NT2/D1 (cell line): ENCODE data around the gene SPINK14.

Experiments
- DNase-seq: peaks from one replicate; pipeline ENCODE4 v3.0.0-alpha.2; 2011; ENCODE audit warnings: low read depth, low spot score
- H3K27me3 ChIP-seq: 2 replicates; pipeline ENCODE4 v1.6.0; 2011; ENCODE audit warnings: mild to moderate bottlenecking; ENCODE audit not compliant: insufficient read length, insufficient read depth
- H3K36me3 ChIP-seq: 2 replicates; pipeline ENCODE4 v1.6.1; 2011; ENCODE audit warnings: mild to moderate bottlenecking, low read length, mixed read lengths; ENCODE audit not compliant: insufficient read depth, insufficient read length
- H3K4me1 ChIP-seq: 2 replicates; pipeline ENCODE4 v1.5.1; 2011; ENCODE audit not compliant: insufficient read depth, insufficient read length
- H3K4me3 ChIP-seq: 2 replicates; pipeline ENCODE4 v1.5.1; 2011; ENCODE audit warnings: low read depth; ENCODE audit not compliant: insufficient read length
- H3K9ac ChIP-seq: 2 replicates; pipeline ENCODE4 v1.6.0; 2011; ENCODE audit warnings: low read depth; ENCODE audit not compliant: insufficient read length
- H3K9me3 ChIP-seq: 2 replicates; pipeline ENCODE4 v1.5.1; 2011; ENCODE audit warnings: mild to moderate bottlenecking, low read length; ENCODE audit not compliant: insufficient read depth
- SUZ12 ChIP-seq: IDR thresholded peaks from 2 replicates; pipeline ENCODE4 v1.6.1; 2011; ENCODE audit not compliant: insufficient read length, insufficient read depth; ENCODE audit errors: extremely low read depth
- YY1 ChIP-seq: IDR thresholded peaks from 2 replicates; pipeline ENCODE4 v1.6.1; 2011; ENCODE audit not compliant: insufficient read length, insufficient read depth
- ZNF274 ChIP-seq: IDR thresholded peaks from 2 replicates; pipeline ENCODE4 v1.6.1; 2011; ENCODE audit warnings: mild to moderate bottlenecking, low read depth, low read length

Gene SPINK14

GRCh38 chr5:148146487-148146886 lies 21.9 kb upstream of the SPINK14 start:
- Histone ChIP-seq H3K27me3 (no peaks in the 10 kb centered on the region), H3K9me3 (no peaks in the 10 kb centered on the region), H3K4me3 (no peak overlapping the region), H3K4me1 (no peaks in the 10 kb centered on the region), H3K36me3 (no peaks in the 10 kb centered on the region), H3K9ac (no peak overlapping the region)
- TF ChIP-seq SUZ12 (no peak), ZNF274 (no peak), YY1 (no peak)
- DNase-seq = no peak

- TF ChIP-seq ZNF274 = no peak
- no peak for TF ChIP-seq SUZ12
- no peak for TF ChIP-seq YY1
- Histone ChIP-seq H3K27me3 (no peaks in the 10 kb centered on the region), H3K36me3 (no peaks in the 10 kb centered on the region), H3K9me3 (no peaks in the 10 kb centered on the region), H3K4me1 (no peaks in the 10 kb centered on the region), H3K4me3 (no peak overlapping the region), H3K9ac (no peak overlapping the region)
- DNase-seq = no peak
Measured at GRCh38 chr5:148147415-148147814, 20.9 kb upstream of the SPINK14 start.

GRCh38 chr5:148151872-148152271 lies 16.5 kb upstream of the SPINK14 start:
- Histone ChIP-seq H3K4me3 (no peak overlapping the region), H3K27me3 (no peaks in the 10 kb centered on the region), H3K9ac (no peak overlapping the region), H3K4me1 (no peaks in the 10 kb centered on the region), H3K9me3 (no peaks in the 10 kb centered on the region), H3K36me3 (no peaks in the 10 kb centered on the region)
- no peak for DNase-seq
- TF ChIP-seq ZNF274 = no peak
- no peak for TF ChIP-seq YY1
- TF ChIP-seq SUZ12 = no peak

- TF ChIP-seq YY1 = no peak
- TF ChIP-seq ZNF274 = no peak
- no peak for TF ChIP-seq SUZ12
- no peaks in the 10 kb centered on the region for H3K9me3 ChIP-seq
Measured at GRCh38 chr5:148152781-148153180, 15.6 kb upstream of the SPINK14 start.

GRCh38 chr5:148156609-148157008 lies 11.7 kb upstream of the SPINK14 start:
- H3K36me3 ChIP-seq = no peaks in the 10 kb centered on the region
- TF ChIP-seq YY1 = no peak
- TF ChIP-seq SUZ12 = no peak
- TF ChIP-seq ZNF274 = no peak
- no peak for DNase-seq

More at GRCh38 chr5:148152781-148153180, 15.6 kb upstream of the SPINK14 start:
- no peak overlapping the region for H3K9ac ChIP-seq
- DNase-seq = no peak
- H3K4me1 ChIP-seq = no peaks in the 10 kb centered on the region
- H3K4me3 ChIP-seq = no peak overlapping the region
- no peaks in the 10 kb centered on the region for H3K27me3 ChIP-seq
- no peaks in the 10 kb centered on the region for H3K36me3 ChIP-seq

GRCh38 chr5:148162038-148162437 lies 6.3 kb upstream of the SPINK14 start:
- Histone ChIP-seq H3K4me3 (no peak overlapping the region), H3K9me3 (peaks cover 4% of the 10 kb centered on the region; the same call in 1 of the 2 replicates), H3K27me3 (no peaks in the 10 kb centered on the region), H3K36me3 (no peaks in the 10 kb centered on the region), H3K9ac (no peak overlapping the region), H3K4me1 (no peaks in the 10 kb centered on the region)
- DNase-seq = no peak
- no peak for TF ChIP-seq ZNF274
- no peak for TF ChIP-seq SUZ12
- TF ChIP-seq YY1 = no peak

More at GRCh38 chr5:148156609-148157008, 11.7 kb upstream of the SPINK14 start:
- Histone ChIP-seq H3K9me3 (no peaks in the 10 kb centered on the region), H3K9ac (no peak overlapping the region), H3K4me3 (no peak overlapping the region), H3K4me1 (no peaks in the 10 kb centered on the region), H3K27me3 (no peaks in the 10 kb centered on the region)

GRCh38 chr5:148163345-148163744 lies 5.0 kb upstream of the SPINK14 start:
- Histone ChIP-seq H3K9me3 (peaks cover 4% of the 10 kb centered on the region; the same call in 1 of the 2 replicates), H3K27me3 (no peaks in the 10 kb centered on the region), H3K4me3 (no peak overlapping the region), H3K4me1 (no peaks in the 10 kb centered on the region), H3K36me3 (no peaks in the 10 kb centered on the region), H3K9ac (no peak overlapping the region)
- TF ChIP-seq SUZ12 = no peak
- TF ChIP-seq YY1 = no peak
- no peak for TF ChIP-seq ZNF274
- no peak for DNase-seq
